GM19238 (cell line): ENCODE data around the gene ZNF888.
"Not testable (repeated sequence)": the region's sequence is repeated elsewhere in the genome, so short reads cannot be mapped to it uniquely, and the experiment has no call there.

Experiments used
- DNase-seq: peaks from one replicate; pipeline ENCODE4 v3.0.0; 2011; ENCODE audit warnings: low spot score; ENCODE audit not compliant: insufficient read length

The ZNF888 gene

DNA sequence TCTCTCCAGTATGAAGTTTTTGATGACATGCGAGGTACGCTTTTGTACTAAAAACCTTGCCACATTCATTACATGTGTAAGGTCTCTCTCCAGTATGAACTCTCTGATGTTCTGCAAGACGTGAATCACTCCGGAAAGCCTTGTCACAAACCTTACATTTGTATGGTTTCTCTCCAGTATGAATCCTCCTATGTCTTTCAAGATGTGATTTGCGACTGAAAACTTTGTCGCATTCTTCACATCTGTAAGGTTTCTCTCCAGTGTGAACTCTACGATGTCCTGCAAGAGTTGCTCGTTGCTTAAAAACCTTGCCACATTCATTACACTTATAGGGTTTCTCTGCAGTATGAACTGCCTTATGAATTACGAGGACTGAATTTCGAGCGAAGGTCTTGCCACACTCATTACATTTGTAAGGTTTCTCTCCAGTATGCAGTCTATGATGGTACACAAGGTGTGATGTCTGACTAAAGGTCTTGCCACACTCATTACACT lies 42.3 kb downstream of the ZNF888 start:
- no peak for DNase-seq

DNA sequence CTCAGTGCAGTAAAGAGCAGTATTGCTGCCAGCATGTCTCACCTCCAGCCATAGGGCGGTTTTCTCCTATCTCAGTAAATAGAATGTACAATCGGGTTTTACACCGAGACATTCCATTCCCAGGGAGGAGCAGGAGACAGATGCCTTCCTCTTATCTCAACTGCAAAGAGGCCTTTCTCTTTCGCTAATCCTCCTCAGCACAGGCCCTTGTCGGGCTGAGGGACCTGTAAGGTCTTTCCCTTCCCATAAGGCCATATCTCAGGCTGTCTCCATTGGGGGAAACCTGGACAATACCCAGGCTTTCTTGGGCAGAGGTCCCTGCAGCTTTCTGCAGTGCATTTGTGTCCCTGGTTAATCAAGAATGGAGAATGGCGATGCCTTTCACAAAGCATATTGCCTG lies 50.2 kb downstream of the ZNF888 start:
- not testable (repeated sequence) for DNase-seq

DNA sequence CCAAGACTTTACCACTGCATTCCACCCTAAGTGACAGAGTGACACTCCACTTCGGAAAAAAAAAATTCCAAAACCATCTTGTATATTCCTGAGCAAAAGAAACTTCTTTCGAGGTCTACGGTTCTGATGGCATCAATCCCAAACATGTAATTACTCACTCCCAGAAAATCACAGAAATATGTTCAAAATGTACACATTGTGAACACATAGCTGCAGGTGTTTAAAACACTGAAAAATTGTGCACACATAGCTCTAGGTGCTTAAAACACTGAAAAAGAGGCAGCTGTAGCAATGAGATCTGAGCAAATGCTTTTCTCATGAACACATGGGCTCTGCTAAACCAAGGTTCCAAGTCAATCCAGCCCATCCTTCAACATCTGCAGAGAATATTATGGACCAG lies 51.8 kb downstream of the ZNF888 start:
- no peak for DNase-seq

DNA sequence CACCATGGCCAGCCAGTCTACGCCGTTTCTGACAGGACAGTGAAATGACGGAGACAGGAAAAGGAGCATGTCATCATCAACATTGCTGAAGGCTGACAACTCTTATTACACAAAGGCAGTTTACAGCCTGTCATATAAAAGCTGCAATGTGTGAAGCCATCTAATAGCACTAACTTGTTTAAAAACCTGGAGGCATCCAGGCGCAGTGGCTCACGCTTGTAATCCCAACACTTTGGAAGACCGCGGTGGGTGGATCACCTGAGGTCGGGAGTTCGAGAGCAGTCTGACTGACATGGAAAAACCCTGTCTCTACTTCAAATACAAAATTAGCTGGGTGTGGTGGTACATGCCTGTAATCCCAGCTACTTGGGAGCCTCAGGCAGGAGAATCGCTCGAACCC lies 55.2 kb downstream of the ZNF888 start:
- not testable (repeated sequence) for DNase-seq

DNA sequence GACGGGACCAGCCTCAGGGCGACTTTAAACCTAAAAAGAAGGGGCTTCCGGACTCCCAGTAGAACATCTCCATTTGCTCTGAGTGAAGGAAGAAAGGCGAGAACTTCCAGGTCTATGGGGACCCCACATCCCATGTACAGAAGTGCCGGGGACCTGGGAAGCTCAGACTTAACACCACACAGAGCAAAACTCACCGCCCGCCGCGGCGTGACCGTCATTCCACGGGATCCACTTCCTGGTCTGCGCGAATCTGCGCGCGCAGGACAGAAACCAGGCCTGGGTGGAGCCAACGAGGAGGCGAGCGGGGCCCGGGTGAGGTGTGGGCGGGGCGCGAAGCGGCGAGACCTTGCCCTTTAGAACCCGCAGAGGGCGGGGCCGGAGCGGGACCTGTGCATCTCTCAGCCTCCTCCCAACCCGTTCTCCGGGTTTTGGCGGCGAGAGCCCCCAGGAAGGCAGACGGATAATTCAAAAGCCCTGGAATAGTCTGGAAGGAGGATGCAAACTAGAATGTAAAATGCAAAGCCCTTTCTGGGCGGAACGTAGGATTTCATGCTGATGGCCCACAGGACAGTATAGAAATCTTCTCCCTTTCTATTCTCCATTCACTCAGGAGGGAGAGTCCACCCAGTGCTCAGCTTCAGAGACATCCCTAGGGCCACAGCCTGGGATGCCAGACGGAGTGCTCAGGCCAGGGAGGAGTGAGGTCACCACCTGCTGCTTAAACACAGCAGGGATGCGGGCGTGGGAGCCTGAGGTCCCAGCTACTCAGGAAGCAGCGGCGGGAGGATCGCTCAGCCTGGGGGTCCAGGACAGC lies 65.6 kb downstream of the ZNF888 start, which contains the start of gene ZNF468:
ZNF468 (minus strand) TSS at position 242 of the 814 bp plus-strand sequence. CDS start 3,347 bp downstream, outside the sequence.
- peak; percentile 35 for DNase-seq

DNA sequence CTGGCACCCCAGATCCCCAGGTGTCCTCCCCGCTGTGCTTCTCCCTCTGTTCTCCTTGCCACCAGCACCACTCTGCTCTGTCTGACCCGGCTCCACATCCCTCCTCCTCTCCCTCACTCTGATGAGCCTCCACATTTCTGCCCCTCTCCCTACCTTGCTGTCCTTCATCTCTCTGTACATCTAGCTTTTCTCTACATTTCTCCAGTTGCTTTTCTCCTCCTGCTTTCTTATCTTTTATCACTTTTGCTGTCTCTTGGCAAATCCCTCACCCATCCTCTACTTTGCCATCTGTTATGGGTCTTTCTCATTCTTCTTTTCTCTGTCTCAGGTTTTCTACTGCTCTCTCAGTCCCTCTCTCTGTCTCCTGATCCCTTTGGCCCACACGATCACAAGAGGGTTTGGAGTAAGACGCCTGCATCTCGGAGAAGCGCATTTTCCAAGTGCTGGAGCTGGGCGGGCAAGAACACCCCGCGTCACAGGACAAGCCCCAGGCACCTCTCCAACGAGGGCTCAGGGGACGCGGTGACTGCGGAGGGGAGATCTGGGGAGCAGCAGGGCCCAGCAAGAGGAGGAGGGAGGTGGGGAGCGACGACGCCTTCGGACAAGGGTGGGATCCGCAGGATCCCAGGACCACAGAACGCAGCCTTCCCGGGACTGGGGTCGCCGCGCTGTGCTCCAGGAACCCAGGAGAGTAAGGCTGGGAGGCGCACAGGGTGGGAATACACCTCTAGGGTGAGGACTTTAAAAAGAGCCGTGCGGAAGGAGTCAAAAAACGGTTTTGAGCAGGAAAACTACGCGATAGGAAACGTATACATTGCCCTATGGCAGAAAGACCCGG lies 66.5 kb downstream of the ZNF888 start:
- not testable (repeated sequence) for DNase-seq
